ENCODE results near the gene ST3GAL6. TPM values are rescaled to one million over a fixed set of nuclear protein-coding genes. Genes with fewer than 3 reads are reported as not detected.

ST3GAL6 gene
- total and polyA plus RNA-seq, 2 of the 8 experiments (the other 6 are each of a cell fraction or from before 2014, with no cell fraction given): 3.3 to 6.1 TPM

DNA sequence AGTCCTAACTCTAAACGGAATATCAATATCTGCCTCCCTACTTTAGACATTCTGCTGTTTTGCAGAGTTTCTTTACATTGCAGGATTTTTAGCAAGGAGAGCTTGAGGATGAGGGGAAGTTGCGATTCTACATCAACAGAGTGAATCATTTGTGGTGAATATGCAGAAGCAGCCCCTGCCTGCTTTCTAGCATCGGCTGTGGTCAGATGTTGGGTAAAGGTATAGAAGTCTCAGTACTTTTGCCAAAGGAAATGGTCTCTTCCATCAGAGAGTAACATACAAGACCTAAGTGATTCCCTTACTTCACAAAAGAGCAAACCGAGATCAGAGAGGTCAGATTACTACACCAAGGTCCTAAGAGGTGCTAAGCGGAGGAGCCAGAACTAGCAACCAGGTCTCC lies 15.2 kb downstream of the ST3GAL6 start:
- CTCF ChIA-PET (ENCODE audit: partially characterized antibody): interaction anchor here (1.0 to 1.5 kb wide), 5 partner anchors 13 to 410 kb away, joined by 3 read pairs; no protein-coding TSS in a partner anchor

More for the DNA sequence above, 15.2 kb downstream of the ST3GAL6 start:
- Histone ChIP-seq H2BK15ac (ENCODE audit: low read length) (no peak overlapping the region), H3K9ac (replicated peaks in 1 of 4; ENCODE audit: extremely low read depth in 1 of 4, low read depth in 3 of 4, low read length in 3 of 4) (no peak overlapping the region), H2AK5ac (ENCODE audit: low read depth, low read length) (no peak overlapping the region), H4K5ac (ENCODE audit: insufficient read length, low read depth, low read length) (no peak overlapping the region), H2AFZ (ENCODE audit: low read length) (no peak overlapping the region), H4K91ac (replicated peaks; ENCODE audit: insufficient read length, low read length) (no peak overlapping the region), H3K23ac (ENCODE audit: insufficient read length) (no peak overlapping the region), H3K4me2 (ENCODE audit: insufficient read depth in 1 of 2, low read depth in 2 of 2, low read length in 2 of 2) (no peak overlapping the region), H3K18ac (ENCODE audit: extremely low read depth, low read length) (no peak overlapping the region), H3K9me3 (ENCODE audit: insufficient read depth in 2 of 2, low read depth in 1 of 2, low read length in 1 of 2) (no peaks in the 10 kb centered on the region), H3K79me2 (ENCODE audit: control insufficient read depth in 1 of 2, insufficient read depth in 2 of 2, low read length in 2 of 2) (no peaks in the 10 kb centered on the region), H3K14ac (ENCODE audit: insufficient read length) (no peak overlapping the region), H3K23me2 (ENCODE audit: low read depth, low read length) (no peaks in the 10 kb centered on the region), H2BK20ac (ENCODE audit: low read length) (no peak overlapping the region), H2BK120ac (replicated peaks; ENCODE audit: low read depth, low read length) (no peak overlapping the region), H2BK5ac (ENCODE audit: low read depth, low read length) (no peak overlapping the region), H3K56ac (replicated peaks; ENCODE audit: insufficient read length, low read depth, low read length) (no peak overlapping the region), H3K79me1 (ENCODE audit: low read depth, low read length) (no peaks in the 10 kb centered on the region), H3K36me3 (ENCODE audit: control insufficient read depth in 2 of 4, insufficient read depth in 4 of 4, low read length in 3 of 4) (no peaks in the 10 kb centered on the region; a peak in 1 of 8 replicates), H3K4me1 (replicated peaks in 1 of 4; ENCODE audit: control insufficient read depth in 3 of 4, insufficient read depth in 4 of 4, low read length in 3 of 4) (no peaks in the 10 kb centered on the region), H4K8ac (ENCODE audit: extremely low read depth, insufficient read depth, low read length) (no peak overlapping the region), H3K4me3 (ENCODE audit: extremely low read depth in 1 of 4, insufficient read depth in 2 of 4, low read depth in 3 of 4, low read length in 4 of 4) (no peak overlapping the region), H3K27ac (ENCODE audit: low read depth, low read length) (no peak overlapping the region), H2BK12ac (ENCODE audit: low read depth, low read length) (no peak overlapping the region), H3K4ac (replicated peaks; ENCODE audit: insufficient read length, low read depth, low read length) (no peak overlapping the region), H4K20me1 (replicated peaks in 1 of 2; ENCODE audit: control insufficient read depth in 1 of 2, insufficient read depth in 2 of 2, low read length in 2 of 2) (no peaks in the 10 kb centered on the region), H3K27me3 (replicated peaks in 1 of 4; ENCODE audit: control insufficient read depth in 3 of 4, extremely low read depth in 1 of 4, insufficient read depth in 3 of 4, low read length in 3 of 4) (no peaks in the 10 kb centered on the region)
- 92% methylated on average over 5 of the region's 5 CpGs; no CpG with 5 or more reads in 1 of the 2 experiments for WGBS, 2 experiments (ENCODE audit: extremely low coverage in 1 of 2, insufficient coverage in 1 of 2, insufficient read length in 1 of 2, insufficient replicate concordance in 2 of 2, low coverage in 1 of 2, low lambda C conversion rate in 2 of 2, missing lambda C conversion rate in 1 of 2)
- FAIRE-seq (no peak), DNase-seq (ENCODE audit: low read depth in 1 of 2, low spot score in 2 of 2) (no peak)
- POLR2A ChIA-PET (ENCODE audit: partially characterized antibody): no interaction called here
- TF ChIP-seq KDM1A (IDR thresholded peaks at IDR 0.05; ENCODE audit: borderline replicate concordance, low read length) (no peak), TAF7 (optimal IDR thresholded peaks at IDR 0.05; ENCODE audit: borderline replicate concordance, low read depth, low read length) (no peak), TAF1 (IDR thresholded peaks at IDR 0.05; ENCODE audit: low read depth, low read length) (no peak), BACH1 (IDR thresholded peaks at IDR 0.05; ENCODE audit: low read length) (no peak), BRCA1 (IDR thresholded peaks at IDR 0.05; ENCODE audit: low read depth, low read length) (no peak), RXRA (IDR thresholded peaks at IDR 0.05; ENCODE audit: insufficient read depth, low read depth, low read length) (no peak), CHD2 (IDR thresholded peaks at IDR 0.05; ENCODE audit: low read length) (no peak), ASH2L (IDR thresholded peaks at IDR 0.05; ENCODE audit: low read length) (no peak), NANOG (IDR thresholded peaks at IDR 0.05; ENCODE audit: insufficient read depth, low read depth, low read length, poor library complexity, severe bottlenecking) (no peak), CHD1 (IDR thresholded peaks at IDR 0.05; ENCODE audit: low read depth, low read length) (no peak), CBX5 (IDR thresholded peaks at IDR 0.05; ENCODE audit: low read depth, low read length) (no peak), CEBPB (IDR thresholded peaks at IDR 0.05; ENCODE audit: low read depth, low read length) (no peak), RFX5 (IDR thresholded peaks at IDR 0.05; ENCODE audit: borderline replicate concordance, low read depth, low read length) (no peak), SUZ12 (IDR thresholded peaks at IDR 0.05; ENCODE audit: low read length) (no peak), RBBP5 (IDR thresholded peaks at IDR 0.05; ENCODE audit: borderline replicate concordance, low read depth, low read length) (no peak), RAD21 (IDR thresholded peaks at IDR 0.05 in 1 of 2, conservative IDR thresholded peaks at IDR 0.05 in 1 of 2; ENCODE audit: low read depth in 2 of 2, low read length in 2 of 2) (no peak)
